GM10266 (cell line): Measurements from ENCODE around the gene VCL.

Experiments
- DNase-seq: peaks from one replicate; pipeline ENCODE4 v3.0.0; 2012; ENCODE audit errors: extremely low spot score
- TF ChIP-seq, protein P1 (sequence below): IDR thresholded peaks from 2 replicates; pipeline ENCODE4 v1.5.1; 2012; ENCODE audit warnings: mild to moderate bottlenecking, low read depth; ENCODE audit not compliant: control insufficient read depth, insufficient read depth; ENCODE audit errors: missing control alignments

The VCL gene

DNA sequence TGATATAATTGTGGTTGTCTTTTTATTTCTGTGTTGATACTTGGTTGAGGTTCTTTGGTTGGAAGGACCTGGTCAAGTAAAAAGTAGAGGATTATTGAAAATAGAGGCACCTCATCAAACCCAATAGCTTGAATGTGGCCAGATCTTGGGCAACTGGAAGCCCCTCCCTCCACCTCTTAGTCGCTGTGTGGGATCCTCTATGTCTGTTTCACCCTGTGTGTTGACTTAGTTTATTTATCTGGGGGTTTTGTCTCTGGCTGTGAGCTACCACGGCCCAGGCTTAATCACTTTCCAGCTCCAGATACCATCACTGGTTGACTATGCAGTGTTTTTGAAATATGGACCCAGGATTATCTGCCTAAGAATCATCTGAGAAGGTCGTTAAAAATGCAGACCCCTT is 94.5 kb downstream of the VCL start:
- no peak for DNase-seq
- TF ChIP-seq, protein P1, sequence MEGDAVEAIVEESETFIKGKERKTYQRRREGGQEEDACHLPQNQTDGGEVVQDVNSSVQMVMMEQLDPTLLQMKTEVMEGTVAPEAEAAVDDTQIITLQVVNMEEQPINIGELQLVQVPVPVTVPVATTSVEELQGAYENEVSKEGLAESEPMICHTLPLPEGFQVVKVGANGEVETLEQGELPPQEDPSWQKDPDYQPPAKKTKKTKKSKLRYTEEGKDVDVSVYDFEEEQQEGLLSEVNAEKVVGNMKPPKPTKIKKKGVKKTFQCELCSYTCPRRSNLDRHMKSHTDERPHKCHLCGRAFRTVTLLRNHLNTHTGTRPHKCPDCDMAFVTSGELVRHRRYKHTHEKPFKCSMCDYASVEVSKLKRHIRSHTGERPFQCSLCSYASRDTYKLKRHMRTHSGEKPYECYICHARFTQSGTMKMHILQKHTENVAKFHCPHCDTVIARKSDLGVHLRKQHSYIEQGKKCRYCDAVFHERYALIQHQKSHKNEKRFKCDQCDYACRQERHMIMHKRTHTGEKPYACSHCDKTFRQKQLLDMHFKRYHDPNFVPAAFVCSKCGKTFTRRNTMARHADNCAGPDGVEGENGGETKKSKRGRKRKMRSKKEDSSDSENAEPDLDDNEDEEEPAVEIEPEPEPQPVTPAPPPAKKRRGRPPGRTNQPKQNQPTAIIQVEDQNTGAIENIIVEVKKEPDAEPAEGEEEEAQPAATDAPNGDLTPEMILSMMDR, result no peak

DNA sequence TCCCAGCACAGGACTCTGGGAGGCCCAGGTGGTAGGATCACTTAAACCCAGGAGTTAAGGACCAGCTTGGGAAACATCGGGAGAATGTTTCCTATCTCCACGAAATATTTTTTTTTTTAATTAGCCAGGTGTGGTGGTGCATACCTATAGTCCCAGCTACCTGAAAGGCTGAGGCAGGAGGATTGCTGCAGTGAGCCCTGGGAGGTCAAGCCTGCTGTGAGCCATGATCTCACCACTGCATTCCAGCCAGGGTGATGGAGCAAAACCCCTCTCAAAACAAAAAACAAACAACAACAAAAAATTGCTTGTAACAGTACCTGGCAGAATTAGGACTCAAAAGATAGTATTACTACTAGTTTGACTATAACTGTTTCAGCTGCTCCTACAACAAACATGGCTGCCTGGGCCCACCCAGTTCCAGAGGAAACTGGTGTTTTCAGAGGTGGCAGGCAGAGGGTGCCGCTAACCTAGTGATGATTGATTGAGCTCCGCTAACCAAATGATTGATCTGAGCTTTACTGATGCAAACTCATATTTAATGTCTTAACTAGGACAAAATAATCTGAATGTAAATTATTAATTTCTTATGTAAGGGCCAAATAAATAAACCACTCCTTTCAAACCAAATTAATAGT is 95.7 kb downstream of the VCL start:
- TF ChIP-seq, protein P1, result no peak
- no peak for DNase-seq

DNA sequence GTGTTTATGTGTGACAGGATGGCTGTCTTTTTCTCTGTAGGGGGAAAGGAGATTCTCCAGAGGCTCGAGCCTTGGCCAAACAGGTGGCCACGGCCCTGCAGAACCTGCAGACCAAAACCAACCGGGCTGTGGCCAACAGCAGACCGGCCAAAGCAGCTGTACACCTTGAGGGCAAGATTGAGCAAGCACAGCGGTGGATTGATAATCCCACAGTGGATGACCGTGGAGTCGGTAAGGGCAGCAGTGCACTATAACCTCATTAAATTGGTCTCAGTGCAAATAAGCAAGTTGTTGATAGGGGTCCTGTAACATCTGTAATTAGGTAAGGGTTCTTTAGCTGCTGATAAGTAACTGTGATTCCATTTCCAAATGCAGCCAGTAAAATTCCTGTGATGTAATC is 96.3 kb downstream of the VCL start:
- no peak for DNase-seq
- TF ChIP-seq, protein P1, result no peak

DNA sequence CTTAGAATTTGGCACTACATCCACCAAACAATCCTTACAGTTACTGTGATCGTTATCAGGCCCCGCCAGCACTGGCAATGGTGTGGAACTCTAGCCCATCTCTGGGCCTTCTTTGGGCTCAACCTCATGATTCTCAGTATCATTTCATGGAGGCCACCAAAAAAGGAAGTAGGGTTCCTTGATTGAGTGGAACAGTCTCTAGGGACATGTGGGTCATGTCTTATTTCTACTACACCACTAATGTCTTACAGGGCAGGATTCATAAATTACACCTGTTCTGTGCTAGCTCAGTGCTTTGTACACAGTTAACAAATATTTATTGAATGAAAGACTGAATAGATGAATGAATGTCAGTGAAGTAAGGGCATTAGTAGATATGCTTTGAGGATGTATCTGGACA is 98.9 kb downstream of the VCL start:
- TF ChIP-seq, protein P1, result no peak
- peak; percentile 59 for DNase-seq

GRCh38 chr10:74097776-74098175 is 99.9 kb downstream of the VCL start:
- TF ChIP-seq, protein P1, result no peak
- no peak for DNase-seq

GRCh38 chr10:74099420-74099819 is 101.5 kb downstream of the VCL start:
- DNase-seq, result no peak
- TF ChIP-seq, protein P1, result no peak

- TF ChIP-seq, protein P1, result no peak
Observed at GRCh38 chr10:74099836-74100235, 101.9 kb downstream of the VCL start.

More at GRCh38 chr10:74099836-74100235, 101.9 kb downstream of the VCL start:
- no peak for DNase-seq
